Peyer's patch (tissue), 4 donors: ENCODE data around the gene CYB561.

Experiments
- POLR2A ChIP-seq, 2 donors: fragments of 450-650 bp; IDR thresholded peaks; one replicate each; pipeline ENCODE4 v1.5.1; 2017; ENCODE audit warnings: antibody characterized with exemption in 2 of 2, mild to moderate bottlenecking in 2 of 2, moderate library complexity in 2 of 2
- TF ChIP-seq, protein P1 (sequence below), 6 experiments: fragments of 450-650 bp in 4 of 6; fragments of 200-600 bp in 2 of 6; sonication (generic) in 1 of 6; IDR thresholded peaks; one replicate each; pipeline ENCODE4 v1.5.1; 2017 to 2019; ENCODE audit warnings: antibody characterized with exemption in 6 of 6, mild to moderate bottlenecking in 3 of 6, moderate library complexity in 1 of 6

DNA sequence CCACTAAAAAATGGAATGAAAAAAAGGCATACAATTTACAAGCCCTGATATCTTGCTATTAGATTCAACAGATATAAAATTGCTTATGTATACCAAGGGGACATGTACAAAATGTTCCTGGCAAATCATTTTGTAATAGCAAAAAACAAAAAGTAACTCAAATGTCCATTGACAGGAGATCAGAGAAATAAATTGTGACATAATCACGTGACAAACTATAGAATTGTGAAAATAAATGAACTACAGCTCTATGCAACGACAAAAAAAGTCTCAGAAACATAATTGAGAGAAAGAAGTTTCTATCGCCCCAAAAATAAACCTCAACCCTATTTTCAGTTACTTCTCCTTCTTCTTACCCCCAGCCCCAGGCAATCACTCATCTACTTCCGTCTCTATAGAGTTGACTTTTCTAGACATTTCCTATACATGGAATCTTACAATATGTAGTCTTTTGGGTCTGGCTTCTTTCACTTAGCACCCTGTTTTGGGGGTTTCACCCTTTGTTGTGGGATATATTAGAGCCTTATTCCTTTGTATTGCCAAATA is 18.7 kb upstream of the CYB561 start:
- TF ChIP-seq, protein P1, sequence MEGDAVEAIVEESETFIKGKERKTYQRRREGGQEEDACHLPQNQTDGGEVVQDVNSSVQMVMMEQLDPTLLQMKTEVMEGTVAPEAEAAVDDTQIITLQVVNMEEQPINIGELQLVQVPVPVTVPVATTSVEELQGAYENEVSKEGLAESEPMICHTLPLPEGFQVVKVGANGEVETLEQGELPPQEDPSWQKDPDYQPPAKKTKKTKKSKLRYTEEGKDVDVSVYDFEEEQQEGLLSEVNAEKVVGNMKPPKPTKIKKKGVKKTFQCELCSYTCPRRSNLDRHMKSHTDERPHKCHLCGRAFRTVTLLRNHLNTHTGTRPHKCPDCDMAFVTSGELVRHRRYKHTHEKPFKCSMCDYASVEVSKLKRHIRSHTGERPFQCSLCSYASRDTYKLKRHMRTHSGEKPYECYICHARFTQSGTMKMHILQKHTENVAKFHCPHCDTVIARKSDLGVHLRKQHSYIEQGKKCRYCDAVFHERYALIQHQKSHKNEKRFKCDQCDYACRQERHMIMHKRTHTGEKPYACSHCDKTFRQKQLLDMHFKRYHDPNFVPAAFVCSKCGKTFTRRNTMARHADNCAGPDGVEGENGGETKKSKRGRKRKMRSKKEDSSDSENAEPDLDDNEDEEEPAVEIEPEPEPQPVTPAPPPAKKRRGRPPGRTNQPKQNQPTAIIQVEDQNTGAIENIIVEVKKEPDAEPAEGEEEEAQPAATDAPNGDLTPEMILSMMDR (IDR thresholded peaks at IDR 0.05), result no peak
- no peak for TF ChIP-seq POLR2A (IDR thresholded peaks at IDR 0.05)
